ENCODE results near the gene CCDC192.
"Not testable (repeated sequence)": the region's sequence is repeated elsewhere in the genome, so short reads cannot be mapped to it uniquely, and the experiment has no call there.

CCDC192 gene

GRCh38 chr5:127702926-127703561 is at the start of gene CCDC192:
CCDC192 (plus strand) TSS chr5:127703391; CDS start chr5:127703446, 55 bp downstream.
- DNase-seq, result no peak

DNA sequence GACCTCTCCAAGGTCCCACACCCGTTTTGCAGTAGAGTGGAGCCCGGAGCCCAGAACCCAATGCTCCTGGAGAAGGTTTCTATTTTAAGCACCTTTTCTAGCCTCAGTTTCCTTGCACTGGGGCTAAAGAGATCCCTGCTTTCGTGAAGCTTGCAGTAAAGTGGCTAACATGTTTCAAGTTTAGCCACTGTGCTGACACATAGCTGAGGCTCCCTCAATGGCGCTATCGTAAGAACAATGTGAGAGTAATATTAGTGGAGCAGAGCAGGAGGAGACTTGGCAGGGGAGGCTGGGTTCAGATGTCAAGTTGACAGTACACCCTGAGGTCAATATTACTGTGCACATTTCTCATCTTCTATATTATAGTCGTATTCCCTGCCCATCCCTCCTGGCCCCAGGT is 46.4 kb upstream of the CCDC192 start:
- DNase-seq, result no peak

DNA sequence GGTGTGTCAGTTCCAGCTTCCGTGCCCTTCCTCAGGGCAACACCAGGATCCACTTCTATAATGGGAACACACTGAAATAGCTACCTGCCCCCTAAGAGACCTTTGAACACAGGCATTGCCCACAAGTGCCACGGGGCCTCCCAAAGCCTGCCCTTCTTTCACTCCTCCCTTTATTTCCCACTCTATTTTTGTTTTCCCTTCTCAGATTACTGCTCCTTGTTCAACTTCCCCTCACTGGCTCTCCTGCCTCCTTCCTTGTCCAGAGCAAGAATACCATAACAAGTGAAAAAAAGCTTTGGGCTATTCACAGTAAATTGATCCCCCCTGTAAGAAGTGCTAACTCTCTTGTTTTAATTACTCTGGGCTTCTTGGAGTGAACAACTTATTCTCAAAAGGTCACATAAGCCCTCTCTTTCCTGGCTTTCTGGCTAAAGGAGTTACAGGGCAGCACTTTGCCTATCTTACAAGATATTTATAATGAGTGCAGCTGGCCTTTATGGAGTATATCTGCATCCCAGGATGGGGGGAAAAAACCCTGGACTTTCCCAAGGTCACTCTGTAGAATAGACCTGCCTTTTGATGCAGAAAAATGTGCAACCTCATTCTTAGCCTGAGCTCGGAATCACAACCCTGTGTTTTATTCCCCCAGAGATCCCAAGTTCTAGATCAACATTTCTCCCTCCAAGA is 43.0 kb upstream of the CCDC192 start:
- DNase-seq, result no peak

DNA sequence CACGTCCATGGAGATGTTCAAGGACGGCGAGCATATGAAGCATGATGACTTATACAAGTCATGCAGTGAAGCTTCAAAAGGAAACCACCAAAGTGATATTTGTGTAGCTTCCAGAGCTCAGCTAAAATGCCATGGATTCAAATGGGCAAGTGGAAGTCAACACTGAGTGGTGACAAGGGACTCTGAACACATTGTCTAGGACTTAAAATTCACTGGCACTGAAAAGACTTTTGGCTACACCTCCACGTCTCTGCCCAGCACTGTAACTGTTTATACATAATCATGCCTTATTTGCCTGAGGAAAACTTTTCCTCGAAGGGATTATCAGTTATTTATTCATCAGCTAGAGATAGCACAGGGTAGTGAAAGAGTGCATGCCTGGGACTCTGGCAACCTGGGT is 39.1 kb upstream of the CCDC192 start:
- DNase-seq, result no peak

DNA sequence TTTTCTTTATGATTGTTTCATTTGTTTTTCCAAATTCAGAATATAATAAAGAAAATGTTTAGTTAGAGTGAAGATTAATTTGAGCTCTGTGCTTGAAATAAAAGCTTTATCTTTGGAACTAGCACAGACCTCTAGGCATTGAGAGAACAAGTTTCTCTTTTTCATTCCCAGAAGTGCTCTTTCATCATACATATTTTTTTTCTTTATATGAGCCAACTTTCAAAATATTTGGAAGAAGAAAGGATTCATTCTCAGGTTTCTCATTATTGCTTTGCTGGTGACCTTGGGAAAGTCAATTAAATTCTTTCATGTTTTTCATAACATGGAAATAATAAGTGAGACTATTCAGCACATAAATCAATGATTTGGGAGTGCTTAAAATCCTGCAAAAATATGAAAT is 37.5 kb upstream of the CCDC192 start:
- no peak for DNase-seq

- DNase-seq, result no peak
These were observed 37.0 kb upstream of the CCDC192 start for GRCh38 chr5:127666043-127666716.

GRCh38 chr5:127667926-127668325 is 35.3 kb upstream of the CCDC192 start:
- no peak for DNase-seq

GRCh38 chr5:127671218-127671617 is 32.0 kb upstream of the CCDC192 start:
- DNase-seq, result no peak

- DNase-seq, result no peak
These were observed 29.9 kb upstream of the CCDC192 start for GRCh38 chr5:127673117-127673800.

DNA sequence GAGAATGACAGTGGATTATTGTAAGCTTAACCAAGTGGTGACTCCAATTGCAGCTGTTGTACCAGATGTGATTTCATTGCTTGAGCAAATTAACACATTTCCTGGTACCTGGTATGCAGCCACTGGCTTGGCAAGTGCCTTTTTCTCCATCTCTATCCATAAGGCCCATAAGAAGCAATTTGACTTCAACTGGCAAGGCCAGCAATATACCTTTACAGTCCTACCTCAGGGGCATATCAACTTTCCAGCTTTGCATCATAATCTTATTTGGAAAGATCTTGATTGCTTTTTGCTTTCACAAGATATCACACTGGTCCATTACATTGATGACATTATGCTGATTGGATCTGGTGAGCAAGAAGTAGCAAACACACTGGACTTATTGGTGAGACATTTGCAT is 26.2 kb upstream of the CCDC192 start:
- not testable (repeated sequence) for DNase-seq

GRCh38 chr5:127679691-127680330 is 23.4 kb upstream of the CCDC192 start:
- not testable (repeated sequence) for DNase-seq

GRCh38 chr5:127680595-127680994 is 22.6 kb upstream of the CCDC192 start:
- no peak for DNase-seq

- no peak for DNase-seq
These were observed 20.2 kb upstream of the CCDC192 start for GRCh38 chr5:127683008-127683407.

DNA sequence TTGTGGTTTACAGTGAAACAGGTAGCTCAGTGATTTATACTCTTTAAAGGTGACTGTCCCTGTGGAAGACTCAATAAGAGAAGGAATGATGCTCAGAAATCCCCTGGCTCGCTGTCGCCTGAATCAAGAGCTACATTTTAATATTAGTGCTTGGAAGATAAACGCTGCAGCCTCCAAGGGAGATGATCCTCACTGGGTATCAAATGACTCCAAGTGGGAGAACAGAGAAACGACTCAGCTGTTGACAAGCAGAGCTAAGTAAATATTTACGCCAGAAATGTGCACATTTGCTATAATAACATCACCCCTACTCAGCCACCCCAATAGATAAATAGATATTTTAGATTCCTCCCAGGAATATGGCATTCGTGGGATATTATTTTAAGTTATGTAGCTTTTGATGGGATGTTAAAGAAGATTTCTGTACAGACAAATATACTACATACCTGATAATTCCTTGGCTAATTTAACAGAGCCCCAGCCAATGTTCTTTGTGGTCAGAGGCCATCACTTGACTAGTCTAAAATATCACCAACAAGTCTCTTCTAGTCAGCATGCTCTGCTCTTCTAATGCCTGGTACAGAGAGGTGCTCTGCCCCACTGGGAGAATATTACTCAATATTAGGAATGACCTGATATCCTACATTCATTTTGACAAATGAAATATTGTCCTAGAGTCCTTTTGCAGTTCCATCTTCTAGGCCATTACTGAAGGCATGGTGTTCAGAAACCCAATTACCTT is 18.3 kb upstream of the CCDC192 start:
- DNase-seq, result no peak

DNA sequence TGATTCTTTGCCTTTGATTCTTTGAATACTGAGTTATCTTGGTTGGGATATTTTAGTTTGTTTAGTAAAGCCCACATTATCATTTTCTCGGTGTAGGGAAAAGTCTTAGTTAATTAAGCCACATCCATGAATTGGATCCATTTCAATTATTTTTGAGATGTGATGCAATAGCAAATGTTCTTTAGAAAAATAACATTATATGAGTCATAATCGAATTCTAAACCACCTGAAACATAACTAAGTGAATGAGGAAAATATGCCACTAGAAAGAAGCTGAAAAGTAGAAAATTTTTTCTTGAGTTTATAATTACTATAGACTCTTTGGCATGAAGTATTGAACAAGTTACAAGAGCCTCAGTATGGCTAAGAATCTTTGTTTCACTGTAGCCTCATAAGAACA is 17.5 kb upstream of the CCDC192 start:
- no peak for DNase-seq

DNA sequence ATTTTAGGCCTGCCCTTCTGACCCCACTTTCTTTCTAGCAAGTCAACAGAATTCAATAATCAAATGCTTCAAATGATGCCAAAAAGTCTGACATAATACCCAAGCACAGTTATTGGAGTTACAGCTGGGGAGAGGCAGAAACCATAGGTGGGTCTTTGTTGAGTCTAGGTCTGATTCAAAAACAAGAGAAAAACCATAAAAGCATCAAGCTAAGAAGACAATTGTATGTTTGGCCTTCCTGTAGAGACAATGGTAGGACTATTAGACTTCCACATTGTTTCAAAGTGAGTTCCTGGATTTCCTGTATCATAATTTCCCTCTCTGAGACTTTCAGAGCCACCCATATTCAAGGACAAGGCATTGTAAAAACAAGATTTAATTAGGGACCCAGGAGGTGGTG is 16.8 kb upstream of the CCDC192 start:
- no peak for DNase-seq

GRCh38 chr5:127694518-127695171 is 8.5 kb upstream of the CCDC192 start:
- no peak for DNase-seq

GRCh38 chr5:127695346-127695745 is 7.8 kb upstream of the CCDC192 start:
- DNase-seq, result no peak

GRCh38 chr5:127696683-127697082 is 6.5 kb upstream of the CCDC192 start:
- DNase-seq, result no peak

- DNase-seq, result peak; percentile 23
These were observed 5.1 kb upstream of the CCDC192 start for GRCh38 chr5:127697894-127698600.

DNA sequence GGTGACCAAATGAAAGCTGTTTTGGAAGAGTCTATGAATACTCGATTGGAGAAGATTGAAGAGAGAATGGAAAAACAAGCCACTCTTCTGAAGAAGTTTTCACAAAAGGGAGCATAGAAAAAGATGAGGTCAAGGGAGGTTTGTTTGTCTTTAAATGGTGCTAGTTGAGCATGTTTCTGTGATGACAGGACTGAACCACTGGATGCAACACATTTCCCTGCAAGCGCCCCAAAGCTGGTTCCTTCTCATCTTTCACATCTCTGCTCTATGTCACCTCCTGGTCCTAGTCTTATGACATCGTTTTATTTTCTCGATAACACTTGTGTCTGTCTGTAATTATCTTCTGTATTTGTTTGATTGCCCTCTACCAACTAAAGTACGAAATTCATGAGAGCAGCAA is 3.8 kb upstream of the CCDC192 start:
- DNase-seq, result no peak

Data from NCI-H526 treated with DMSO at 0.1 percent for 48 hours (cell line).